Ishikawa (cell line): Measurements from ENCODE around the gene GFPT1.

Source experiments
- EGR1 ChIP-seq: IDR thresholded peaks from 2 replicates; pipeline ENCODE4 v1.6.1; 2012
- EP300 ChIP-seq: IDR thresholded peaks from 2 replicates; pipeline ENCODE4 v1.6.1; 2012; ENCODE audit warnings: borderline replicate concordance
- FOXM1 ChIP-seq: IDR thresholded peaks from 2 replicates; pipeline ENCODE4 v1.6.1; 2012; ENCODE audit warnings: low read depth, borderline replicate concordance
- TAF1 ChIP-seq: IDR thresholded peaks from 2 replicates; pipeline ENCODE4 v1.6.1; 2012; ENCODE audit warnings: low read depth, mild to moderate bottlenecking
- TF ChIP-seq, protein P1 (sequence below): IDR thresholded peaks from 2 replicates; pipeline ENCODE4 v1.6.1; 2012

DNA sequence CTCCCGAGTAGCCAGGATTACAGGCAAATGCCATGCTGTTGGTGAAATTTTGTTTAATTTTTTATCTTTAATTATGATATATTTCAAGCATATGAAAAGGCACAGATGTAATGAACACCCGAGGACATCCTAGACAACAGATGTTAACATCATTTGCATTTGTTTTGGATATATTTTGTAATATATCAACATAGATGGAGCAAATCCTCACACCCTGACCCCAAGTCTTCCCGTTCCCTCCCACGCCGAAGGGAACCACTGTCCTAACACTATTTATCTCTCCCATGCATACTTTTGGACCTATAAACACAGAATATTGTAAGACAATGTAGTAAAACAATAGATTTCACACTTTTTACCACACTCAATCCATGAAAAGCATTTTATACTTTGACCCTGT is 99.5 kb downstream of the GFPT1 start:
- no peak for TF ChIP-seq EP300
- TF ChIP-seq, protein P1, sequence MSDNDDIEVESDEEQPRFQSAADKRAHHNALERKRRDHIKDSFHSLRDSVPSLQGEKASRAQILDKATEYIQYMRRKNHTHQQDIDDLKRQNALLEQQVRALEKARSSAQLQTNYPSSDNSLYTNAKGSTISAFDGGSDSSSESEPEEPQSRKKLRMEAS: no peak
- no peak for TF ChIP-seq TAF1
- TF ChIP-seq EGR1: no peak
- no peak for TF ChIP-seq FOXM1
